Spleen (tissue), 7 donors: ENCODE measurements around the gene ATXN1.

Source experiments
- CTCF ChIP-seq, 11 experiments: fragments of 200-600 bp in 7 of 11; fragments of 450-650 bp in 4 of 11; sonication (generic) in 4 of 11; IDR thresholded peaks in 8 of 11; conservative IDR thresholded peaks in 3 of 11; 1 replicate in 7 of 11; 2 replicates in 4 of 11; pipeline versions ENCODE4 v1.4.0 to v1.8.0; 2016 to 2021; ENCODE audit warnings: antibody characterized with exemption in 11 of 11, inconsistent platforms in 4 of 11, mild to moderate bottlenecking in 1 of 11
- POLR2A ChIP-seq, 3 donors: fragments of 450-650 bp; IDR thresholded peaks; one replicate each; pipeline ENCODE4 v1.5.1; 2017; ENCODE audit warnings: antibody characterized with exemption in 3 of 3, mild to moderate bottlenecking in 1 of 3
- POLR2AphosphoS5 ChIP-seq, 3 donors: sonication (generic); formaldehyde crosslinking; IDR thresholded peaks; one replicate each; pipeline ENCODE4 v1.5.1; 2017; ENCODE audit warnings: antibody characterized with exemption in 3 of 3
- donor health status: DM: no; HTN: no; CAD: no; lungs with moderate emphysema.
- donor health status: DM: no; HTN: no; CAD: no.
- donor health status: DM: no; HTN: no; CAD: no.

- TF ChIP-seq CTCF (IDR thresholded peaks at IDR 0.05 in 8 of 11, conservative IDR thresholded peaks at IDR 0.05 in 3 of 11) (no peak), POLR2A (IDR thresholded peaks at IDR 0.05) (no peak), POLR2AphosphoS5 (IDR thresholded peaks at IDR 0.05) (no peak)
These were observed 343.1 kb downstream of the ATXN1 start for GRCh38 chr6:16418151-16418550.
